GM23338 (cell line): ENCODE measurements around the gene C13orf46. TPM values are rescaled to one million over a fixed set of nuclear protein-coding genes. Genes with fewer than 3 reads are reported as not detected.

Source experiments
- ATAC-seq: fragments of 200-7000 bp; cut with Tn5 transposase; 3 replicates; pipeline ENCODE4 v1.9.1; 2020
- DNase-seq: peaks from one replicate; pipeline ENCODE4 v3.0.0-alpha.2; 2015; ENCODE audit warnings: low spot score
- H2AFZ ChIP-seq: fragments of 200-600 bp; sonication (generic); 2 replicates; pipeline ENCODE4 v1.8.0; 2016; ENCODE audit warnings: antibody characterized with exemption, mild to moderate bottlenecking, moderate library complexity
- H3F3A ChIP-seq: fragments of 200-600 bp; sonication (generic); replicated peaks from 2 replicates; pipeline ENCODE4 v1.8.0; 2017; ENCODE audit warnings: antibody characterized with exemption, mixed run types, low read depth
- H3K27ac ChIP-seq: fragments of 200-600 bp; sonication (generic); 2 replicates; pipeline ENCODE4 v1.6.1; 2016; ENCODE audit warnings: low read depth
- H3K27me3 ChIP-seq: fragments of 200-600 bp; sonication (generic); 2 replicates; pipeline ENCODE4 v1.8.0; 2016; ENCODE audit warnings: mild to moderate bottlenecking, mixed run types, moderate library complexity; ENCODE audit not compliant: insufficient read depth
- H3K36me3 ChIP-seq: fragments of 200-600 bp; sonication (generic); 2 replicates; pipeline ENCODE4 v1.8.0; 2016; ENCODE audit warnings: mild to moderate bottlenecking; ENCODE audit not compliant: insufficient read depth
- H3K4me1 ChIP-seq: fragments of 200-600 bp; sonication (generic); 2 replicates; pipeline ENCODE4 v1.8.0; 2016; ENCODE audit warnings: mild to moderate bottlenecking, moderate library complexity; ENCODE audit not compliant: insufficient read depth
- H3K4me2 ChIP-seq: fragments of 200-600 bp; sonication (generic); 2 replicates; pipeline ENCODE4 v1.7.1; 2017; ENCODE audit warnings: mixed run types
- H3K4me3 ChIP-seq: fragments of 200-600 bp; sonication (generic); 2 replicates; pipeline ENCODE4 v1.6.1; 2016; ENCODE audit warnings: mixed run types
- H3K79me2 ChIP-seq: fragments of 200-600 bp; sonication (generic); replicated peaks from 2 replicates; pipeline ENCODE4 v1.8.0; 2017; ENCODE audit warnings: mild to moderate bottlenecking; ENCODE audit not compliant: insufficient read depth
- H3K9me2 ChIP-seq: fragments of 200-600 bp; sonication (generic); 2 replicates; pipeline ENCODE4 v1.8.0; 2017; ENCODE audit not compliant: insufficient read depth
- H4K20me1 ChIP-seq: fragments of 200-600 bp; sonication (generic); replicated peaks from 2 replicates; pipeline ENCODE4 v1.8.0; 2017; ENCODE audit warnings: mild to moderate bottlenecking; ENCODE audit not compliant: insufficient read depth
- H3K27ac Mint-ChIP-seq: 2 replicates; pipeline ENCODE4 v1.8.0; 2020; ENCODE audit warnings: inconsistent platforms, mild to moderate bottlenecking, moderate library complexity, mixed read lengths
- H3K27me3 Mint-ChIP-seq: 3 replicates; pipeline ENCODE4 v1.8.0; 2022; ENCODE audit warnings: low read depth, mild to moderate bottlenecking, moderate library complexity, mixed read lengths, inconsistent platforms; ENCODE audit not compliant: insufficient read depth, poor library complexity
- H3K36me3 Mint-ChIP-seq: 3 replicates; pipeline ENCODE4 v1.8.0; 2021; ENCODE audit warnings: low read depth, mild to moderate bottlenecking, inconsistent platforms, moderate library complexity, mixed read lengths
- H3K4me1 Mint-ChIP-seq: 3 replicates; pipeline ENCODE4 v1.8.0; 2020; ENCODE audit warnings: mild to moderate bottlenecking, inconsistent platforms, mixed read lengths
- H3K4me3 Mint-ChIP-seq: 3 replicates; pipeline ENCODE4 v1.8.0; 2021; ENCODE audit warnings: moderate library complexity, mild to moderate bottlenecking, inconsistent platforms, mixed read lengths
- H3K9me3 Mint-ChIP-seq: 3 replicates; pipeline ENCODE4 v1.8.0; 2020; ENCODE audit warnings: moderate library complexity, mild to moderate bottlenecking, inconsistent platforms, mixed read lengths
- CREB1 ChIP-seq: fragments of 250-450 bp; sonication (Bioruptor Pico); IDR thresholded peaks from 2 replicates; pipeline ENCODE4 v1.5.0; 2020; ENCODE audit warnings: low read depth, mild to moderate bottlenecking, moderate library complexity
- CTCF ChIP-seq, 2 experiments: fragments of 200-600 bp in 1 of 2; sonication (generic) in 1 of 2; conservative IDR thresholded peaks; 2 replicates each; pipeline versions ENCODE4 v1.5.1 to v1.6.1; 2016 to 2017; ENCODE audit warnings: antibody characterized with exemption in 2 of 2, low read depth in 2 of 2, mild to moderate bottlenecking in 2 of 2, moderate library complexity in 1 of 2
- ETS1 ChIP-seq: IDR thresholded peaks from 2 replicates; pipeline ENCODE4 v1.6.1; 2016; ENCODE audit warnings: antibody characterized with exemption
- EZH2 ChIP-seq: fragments of 200-600 bp; sonication (generic); IDR thresholded peaks from one replicate; pipeline ENCODE4 v1.8.0; 2017; ENCODE audit warnings: antibody characterized with exemption, mild to moderate bottlenecking, low read depth; ENCODE audit not compliant: unreplicated experiment
- EZH2phosphoT487 ChIP-seq: fragments of 200-600 bp; sonication (generic); IDR thresholded peaks from one replicate; pipeline ENCODE4 v1.8.1; 2018; ENCODE audit warnings: antibody characterized with exemption; ENCODE audit not compliant: unreplicated experiment
- JUNB ChIP-seq: IDR thresholded peaks from one replicate; pipeline ENCODE4 v1.6.1; 2016; ENCODE audit warnings: antibody characterized with exemption; ENCODE audit not compliant: unreplicated experiment
- NANOG ChIP-seq: IDR thresholded peaks from 2 replicates; pipeline ENCODE4 v1.6.1; 2016; ENCODE audit warnings: antibody characterized with exemption, borderline replicate concordance
- POLR2AphosphoS5 ChIP-seq: IDR thresholded peaks from 2 replicates; pipeline ENCODE4 v1.6.1; 2016; ENCODE audit warnings: antibody characterized with exemption, low read depth
- STAT1 ChIP-seq: IDR thresholded peaks from one replicate; pipeline ENCODE4 v1.6.1; 2016; ENCODE audit warnings: antibody characterized with exemption; ENCODE audit not compliant: unreplicated experiment
- ZNF114 ChIP-seq: fragments of 250-450 bp; sonication (Bioruptor Pico); IDR thresholded peaks from 2 replicates; pipeline ENCODE4 v1.5.0; 2020; ENCODE audit warnings: mild to moderate bottlenecking, moderate library complexity
- ZNF331 ChIP-seq: fragments of 250-450 bp; sonication (Bioruptor Pico); IDR thresholded peaks from 2 replicates; pipeline ENCODE4 v1.5.0; 2020; ENCODE audit warnings: low read depth, mild to moderate bottlenecking, moderate library complexity
- ZNF462 ChIP-seq: fragments of 250-450 bp; sonication (Bioruptor Pico); IDR thresholded peaks from 2 replicates; pipeline ENCODE4 v1.5.0; 2020; ENCODE audit warnings: mild to moderate bottlenecking, moderate library complexity
- polyA plus RNA-seq: library from polyadenylated mRNA; unstranded; fragments of >200 nt; fragmentation: Nextera tagmentation; extraction: Ambion mirVana; gene quantifications from 2 replicates; pipeline ENCODE4 v1.2.1, GENCODE V29; 2016
- total RNA-seq: library from RNA; depleted of rRNA; stranded (reverse); fragments of >200 nt; shearing (Covaris generic); gene quantifications from 2 replicates; pipeline ENCODE4 v1.2.3, GENCODE V29; 2014

Gene C13orf46
- total and polyA plus RNA-seq, 2 experiments from 2014 or later: 0.44 to 1.5 TPM

- TF ChIP-seq ZNF462 (CRISPR knock-in tag) (no peak), EZH2phosphoT487 (no peak), STAT1 (no peak)
Measured at GRCh38 chr13:113954046-113954835, 19.6 kb downstream of the C13orf46 start (continued).

GRCh38 chr13:113953561-113953960, 20.3 kb downstream of the C13orf46 start:
- H3K27me3 ChIP-seq: no peaks in the 10 kb centered on the region
- no peak overlapping the region for H3K4me2 ChIP-seq
- no peaks in the 10 kb centered on the region for H3F3A ChIP-seq
- H3K36me3 ChIP-seq: no peaks in the 10 kb centered on the region
- DNase-seq (no peak), ATAC-seq (no peak)
- Mint-ChIP-seq H3K36me3 (peaks cover 30% of the 10 kb centered on the region), H3K27ac (no peak overlapping the region), H3K27me3 (peaks cover 18% of the 10 kb centered on the region), H3K4me1 (no peaks in the 10 kb centered on the region; the same call in 2 of the 3 replicates), H3K9me3 (peaks cover 43% of the 10 kb centered on the region), H3K4me3 (no peak overlapping the region)
- H3K79me2 ChIP-seq: no peaks in the 10 kb centered on the region
- no peaks in the 10 kb centered on the region for H3K4me1 ChIP-seq
- no peak overlapping the region for H3K27ac ChIP-seq
- no peak overlapping the region for H3K4me3 ChIP-seq
- no peaks in the 10 kb centered on the region for H4K20me1 ChIP-seq
- H3K9me2 ChIP-seq: no peaks in the 10 kb centered on the region
- no peak overlapping the region for H2AFZ ChIP-seq
- TF ChIP-seq EZH2: no peak
- TF ChIP-seq EZH2phosphoT487: no peak
- no peak for TF ChIP-seq CTCF (conservative IDR thresholded peaks at IDR 0.05; ENCODE audit: low read depth in 2 of 2)
- no peak for TF ChIP-seq ETS1
- TF ChIP-seq POLR2AphosphoS5: no peak
- no peak for TF ChIP-seq CREB1 (CRISPR knock-in tag)
- no peak for TF ChIP-seq ZNF114 (CRISPR knock-in tag)
- no peak for TF ChIP-seq ZNF331
- no peak for TF ChIP-seq JUNB
- no peak for TF ChIP-seq NANOG
